SK-N-SH treated with all-trans-retinoic acid at 6 μM for 48 hours (cell line): ENCODE results near the gene VPS26B.

Source experiments
- ATAC-seq: fragments of 200-7000 bp; cut with Tn5 transposase; 3 replicates; pipeline ENCODE4 v1.9.1; 2020; ENCODE audit warnings: mild to moderate bottlenecking, moderate library complexity
- ARNTL ChIP-seq: fragments of 450-650 bp; formaldehyde crosslinking; IDR thresholded peaks from 2 replicates; pipeline ENCODE4 v1.5.0; 2020; ENCODE audit warnings: low read depth, mild to moderate bottlenecking, moderate library complexity, borderline replicate concordance
- BACH2 ChIP-seq: fragments of 250-450 bp; sonication (Bioruptor Pico); IDR thresholded peaks from 2 replicates; pipeline ENCODE4 v1.9.0; 2021; ENCODE audit warnings: mild to moderate bottlenecking, borderline replicate concordance
- CREB5 ChIP-seq: fragments of 250-450 bp; sonication (Bioruptor Pico); IDR thresholded peaks from 2 replicates; pipeline ENCODE4 v1.5.1; 2020; ENCODE audit warnings: low read depth, mild to moderate bottlenecking, moderate library complexity
- CSDC2 ChIP-seq: fragments of 250-450 bp; sonication (Bioruptor Pico); IDR thresholded peaks from 2 replicates; pipeline ENCODE4 v1.5.0; 2020; ENCODE audit warnings: mild to moderate bottlenecking, moderate library complexity
- CSRNP3 ChIP-seq: fragments of 250-450 bp; sonication (Bioruptor Pico); IDR thresholded peaks from 2 replicates; pipeline ENCODE4 v1.5.1; 2021; ENCODE audit warnings: mild to moderate bottlenecking, moderate library complexity
- ESRRG ChIP-seq: fragments of 250-450 bp; sonication (Bioruptor Pico); IDR thresholded peaks from 2 replicates; pipeline ENCODE4 v1.6.1; 2021; ENCODE audit warnings: mild to moderate bottlenecking
- GLIS3 ChIP-seq: fragments of 250-450 bp; sonication (Bioruptor Pico); IDR thresholded peaks from 2 replicates; pipeline ENCODE4 v1.5.0; 2020; ENCODE audit warnings: mild to moderate bottlenecking, moderate library complexity
- ISL1 ChIP-seq: fragments of 250-450 bp; sonication (Bioruptor Pico); IDR thresholded peaks from 2 replicates; pipeline ENCODE4 v2.1.2; 2022; ENCODE audit warnings: mild to moderate bottlenecking, moderate library complexity
- PATZ1 ChIP-seq: fragments of 250-450 bp; sonication (Bioruptor Pico); IDR thresholded peaks from 2 replicates; pipeline ENCODE4 v1.8.0; 2020; ENCODE audit warnings: mild to moderate bottlenecking, moderate library complexity, borderline replicate concordance
- POU6F1 ChIP-seq: fragments of 250-450 bp; sonication (Bioruptor Pico); IDR thresholded peaks from 2 replicates; pipeline ENCODE4 v1.8.0; 2021; ENCODE audit warnings: low read depth, mild to moderate bottlenecking, moderate library complexity, borderline replicate concordance
- PPARA ChIP-seq: fragments of 250-450 bp; sonication (Bioruptor Pico); IDR thresholded peaks from 2 replicates; pipeline ENCODE4 v1.5.0; 2020; ENCODE audit warnings: mild to moderate bottlenecking, borderline replicate concordance
- RARB ChIP-seq: fragments of 250-450 bp; sonication (Bioruptor Pico); IDR thresholded peaks from 2 replicates; pipeline ENCODE4 v1.8.0; 2021; ENCODE audit warnings: mild to moderate bottlenecking, moderate library complexity
- SNAI2 ChIP-seq: fragments of 250-450 bp; sonication (Bioruptor Pico); IDR thresholded peaks from 2 replicates; pipeline ENCODE4 v1.5.0; 2020; ENCODE audit warnings: mild to moderate bottlenecking, moderate library complexity
- TCF4 ChIP-seq: fragments of 250-450 bp; sonication (Bioruptor Pico); IDR thresholded peaks from 2 replicates; pipeline ENCODE4 v1.8.0; 2021; ENCODE audit warnings: mild to moderate bottlenecking, moderate library complexity, borderline replicate concordance
- TOX ChIP-seq: fragments of 250-450 bp; sonication (Bioruptor Pico); IDR thresholded peaks from 2 replicates; pipeline ENCODE4 v1.8.0; 2021; ENCODE audit warnings: mild to moderate bottlenecking, moderate library complexity, borderline replicate concordance
- TSHZ2 ChIP-seq: fragments of 250-450 bp; sonication (Bioruptor Pico); IDR thresholded peaks from 2 replicates; pipeline ENCODE4 v1.5.0; 2020; ENCODE audit warnings: mild to moderate bottlenecking, moderate library complexity
- ZC3H10 ChIP-seq: fragments of 250-450 bp; sonication (Bioruptor Pico); IDR thresholded peaks from 2 replicates; pipeline ENCODE4 v1.5.1; 2021; ENCODE audit warnings: mild to moderate bottlenecking, moderate library complexity
- ZFP3 ChIP-seq: fragments of 250-450 bp; sonication (Bioruptor Pico); IDR thresholded peaks from 2 replicates; pipeline ENCODE4 v1.5.0; 2020; ENCODE audit warnings: mild to moderate bottlenecking, moderate library complexity
- ZFP30 ChIP-seq: fragments of 450-650 bp; formaldehyde crosslinking; IDR thresholded peaks from 2 replicates; pipeline ENCODE4 v1.5.0; 2022; ENCODE audit warnings: mild to moderate bottlenecking, moderate library complexity
- ZNF565 ChIP-seq: fragments of 450-650 bp; formaldehyde crosslinking; conservative IDR thresholded peaks from 2 replicates; pipeline ENCODE4 v1.5.0; 2020; ENCODE audit warnings: low read depth, mild to moderate bottlenecking, moderate library complexity
- ZNF70 ChIP-seq: fragments of 450-650 bp; formaldehyde crosslinking; IDR thresholded peaks from 2 replicates; pipeline ENCODE4 v1.5.0; 2020; ENCODE audit warnings: mild to moderate bottlenecking, moderate library complexity
- ZNF8 ChIP-seq: fragments of 450-650 bp; formaldehyde crosslinking; IDR thresholded peaks from 2 replicates; pipeline ENCODE4 v1.5.0; 2020; ENCODE audit warnings: mild to moderate bottlenecking, moderate library complexity

Gene VPS26B

GRCh38 chr11:134291196-134291595, 66.7 kb downstream of the VPS26B start:
- no peak for ATAC-seq
- no peak for TF ChIP-seq ARNTL (CRISPR knock-in tag)
- TF ChIP-seq CSDC2: no peak
- no peak for TF ChIP-seq ZNF565 (CRISPR knock-in tag)
- no peak for TF ChIP-seq RARB (CRISPR knock-in tag)

- no peak for TF ChIP-seq ZNF70 (CRISPR knock-in tag)
- TF ChIP-seq BACH2 (CRISPR knock-in tag): no peak
- TF ChIP-seq PATZ1: no peak
- no peak for ATAC-seq
Observed at GRCh38 chr11:134292661-134293060, 68.2 kb downstream of the VPS26B start.

GRCh38 chr11:134293119-134294113, 68.9 kb downstream of the VPS26B start:
- no peak for ATAC-seq
- TF ChIP-seq ZFP30: no peak
- no peak for TF ChIP-seq SNAI2 (CRISPR knock-in tag)
- TF ChIP-seq ISL1: no peak
- TF ChIP-seq TOX (CRISPR knock-in tag): no peak
- TF ChIP-seq PATZ1: no peak
- no peak for TF ChIP-seq ZFP3
- TF ChIP-seq BACH2 (CRISPR knock-in tag): no peak
- no peak for TF ChIP-seq CSRNP3 (CRISPR knock-in tag)
- no peak for TF ChIP-seq CSDC2

GRCh38 chr11:134294664-134295063, 70.2 kb downstream of the VPS26B start:
- no peak for ATAC-seq
- no peak for TF ChIP-seq ESRRG (CRISPR knock-in tag)
- no peak for TF ChIP-seq ZNF8 (CRISPR knock-in tag)
- no peak for TF ChIP-seq RARB (CRISPR knock-in tag)
- no peak for TF ChIP-seq TCF4 (CRISPR knock-in tag)
- TF ChIP-seq ZC3H10 (CRISPR knock-in tag): no peak
- TF ChIP-seq TSHZ2 (CRISPR knock-in tag): no peak
- TF ChIP-seq ZFP30: no peak
- TF ChIP-seq ZFP3: no peak
- TF ChIP-seq CSDC2: no peak
- TF ChIP-seq TOX (CRISPR knock-in tag): no peak
- no peak for TF ChIP-seq CREB5 (CRISPR knock-in tag)
- no peak for TF ChIP-seq PPARA (CRISPR knock-in tag)
- TF ChIP-seq ZNF70 (CRISPR knock-in tag): no peak
- TF ChIP-seq ARNTL (CRISPR knock-in tag): no peak
- no peak for TF ChIP-seq CSRNP3 (CRISPR knock-in tag)
- no peak for TF ChIP-seq POU6F1
- TF ChIP-seq ZNF565 (CRISPR knock-in tag): no peak
- no peak for TF ChIP-seq SNAI2 (CRISPR knock-in tag)
- TF ChIP-seq GLIS3: no peak
- TF ChIP-seq, all 23 proteins: peak for 0
